GM12878 (cell line): ENCODE measurements around the gene CYTH3. TPM values are rescaled to one million over a fixed set of nuclear protein-coding genes. Genes with fewer than 3 reads are reported as not detected.

Experiments used
- CBFB ChIP-seq: IDR thresholded peaks from 2 replicates; pipeline ENCODE4 v1.6.1; 2016; ENCODE audit warnings: antibody characterized with exemption, low read depth
- GABPA ChIP-seq: IDR thresholded peaks from 2 replicates; pipeline ENCODE4 v1.6.1; 2014; ENCODE audit warnings: antibody characterized with exemption, low read depth, mild to moderate bottlenecking, inconsistent platforms
- NFYB ChIP-seq: IDR thresholded peaks from 2 replicates; pipeline ENCODE4 v1.6.1; 2011; ENCODE audit warnings: low read depth, mild to moderate bottlenecking, low read length, improper control_type of control experiment, moderate library complexity; ENCODE audit not compliant: insufficient read depth
- polyA plus RNA-seq, 11 experiments: library from polyadenylated mRNA; depleted of rRNA in 4 of 11; unstranded in 6 of 11; stranded (reverse) in 5 of 11; fragments of >200 nt; fragmentation: Nextera tagmentation in 4 of 11; fragmentation: Illumina TruSeq in 1 of 11; extraction: Ambion mirVana in 4 of 11; extraction: Trizol in 1 of 11; gene quantifications; 1 replicate in 1 of 11; 2 replicates in 10 of 11; pipeline versions ENCODE4 v1.2.1 to v1.2.3, GENCODE V29; 2011 to 2016; ENCODE audit warnings: inconsistent platforms in 2 of 11, missing spikeins in 2 of 11, low read depth in 1 of 11
- total RNA-seq, 4 experiments: library from RNA; depleted of rRNA in 3 of 4; stranded (reverse); fragments of >200 nt in 3 of 4; fragmentation: Illumina TruSeq in 1 of 4; extraction: Trizol in 1 of 4; gene quantifications; 2 replicates each; pipeline versions ENCODE4 v1.2.1 to v1.2.3, GENCODE V29; 2013 to 2021
- TF ChIP-seq, protein P1 (sequence below), 3 experiments: IDR thresholded peaks in 2 of 3; conservative IDR thresholded peaks in 1 of 3; 2 replicates each; pipeline ENCODE4 v1.5.1; 2011; ENCODE audit warnings: low read depth in 3 of 3, low read length in 3 of 3, mild to moderate bottlenecking in 3 of 3, control low read depth in 2 of 3, moderate library complexity in 2 of 3, inconsistent platforms in 1 of 3, mixed read lengths in 1 of 3; ENCODE audit not compliant: control insufficient read depth in 2 of 3, insufficient read depth in 1 of 3; ENCODE audit errors: extremely low read depth in 1 of 3
- TF ChIP-seq, protein P2 (sequence below): IDR thresholded peaks from 2 replicates; pipeline ENCODE4 v1.6.1; 2011; ENCODE audit warnings: borderline replicate concordance, low read depth, mild to moderate bottlenecking, moderate library complexity, low read length; ENCODE audit not compliant: insufficient read depth, poor library complexity, severe bottlenecking
- TF ChIP-seq, protein P3 (sequence below): fragments of 150-350 bp; IDR thresholded peaks from 2 replicates; pipeline ENCODE4 v1.6.1; 2016; ENCODE audit warnings: low read depth, low read length
- TF ChIP-seq, protein P4 (sequence below): IDR thresholded peaks from 2 replicates; pipeline ENCODE4 v1.6.1; 2012; ENCODE audit warnings: low read length, inconsistent platforms

The CYTH3 gene
- total and polyA plus RNA-seq, 10 of the 15 experiments (the other 5 are each of a cell fraction or from before 2014, with no cell fraction given) = 0.45 to 28.2 (median 15.7) TPM

DNA sequence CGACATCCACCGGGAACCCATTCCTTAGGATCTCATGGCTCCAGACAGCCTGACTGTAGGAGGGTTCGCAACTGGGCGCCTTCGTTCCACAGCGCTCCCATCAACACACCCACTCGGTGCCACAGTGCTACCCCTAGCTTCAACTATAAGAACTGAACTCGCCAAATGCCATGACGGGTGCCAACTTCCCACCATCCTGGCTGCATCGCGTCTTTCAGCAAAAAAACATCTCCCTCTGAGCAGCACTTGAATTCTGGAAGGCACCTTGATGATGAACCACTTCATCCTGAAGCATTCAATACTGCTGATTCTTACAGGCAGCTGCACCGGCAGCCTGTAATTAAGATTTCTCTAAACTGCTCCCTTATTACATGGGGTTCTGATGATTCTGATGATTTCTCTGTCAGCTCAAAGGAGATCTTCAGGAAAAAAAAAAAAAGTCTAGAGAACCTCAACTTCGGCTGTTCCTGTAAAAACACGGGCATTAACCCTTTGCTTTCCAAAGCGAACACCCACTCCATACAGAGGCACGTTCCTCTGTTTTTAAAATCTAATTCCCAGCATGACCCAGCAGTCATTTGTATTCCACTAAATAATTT lies 1.3 kb downstream of the CYTH3 start (continued):
- TF ChIP-seq, protein P1, sequence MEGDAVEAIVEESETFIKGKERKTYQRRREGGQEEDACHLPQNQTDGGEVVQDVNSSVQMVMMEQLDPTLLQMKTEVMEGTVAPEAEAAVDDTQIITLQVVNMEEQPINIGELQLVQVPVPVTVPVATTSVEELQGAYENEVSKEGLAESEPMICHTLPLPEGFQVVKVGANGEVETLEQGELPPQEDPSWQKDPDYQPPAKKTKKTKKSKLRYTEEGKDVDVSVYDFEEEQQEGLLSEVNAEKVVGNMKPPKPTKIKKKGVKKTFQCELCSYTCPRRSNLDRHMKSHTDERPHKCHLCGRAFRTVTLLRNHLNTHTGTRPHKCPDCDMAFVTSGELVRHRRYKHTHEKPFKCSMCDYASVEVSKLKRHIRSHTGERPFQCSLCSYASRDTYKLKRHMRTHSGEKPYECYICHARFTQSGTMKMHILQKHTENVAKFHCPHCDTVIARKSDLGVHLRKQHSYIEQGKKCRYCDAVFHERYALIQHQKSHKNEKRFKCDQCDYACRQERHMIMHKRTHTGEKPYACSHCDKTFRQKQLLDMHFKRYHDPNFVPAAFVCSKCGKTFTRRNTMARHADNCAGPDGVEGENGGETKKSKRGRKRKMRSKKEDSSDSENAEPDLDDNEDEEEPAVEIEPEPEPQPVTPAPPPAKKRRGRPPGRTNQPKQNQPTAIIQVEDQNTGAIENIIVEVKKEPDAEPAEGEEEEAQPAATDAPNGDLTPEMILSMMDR (IDR thresholded peaks at IDR 0.05 in 2 of 3, conservative IDR thresholded peaks at IDR 0.05 in 1 of 3; ENCODE audit: control insufficient read depth in 2 of 3, extremely low read depth in 1 of 3, insufficient read depth in 1 of 3, low read depth in 3 of 3, low read length in 3 of 3) = peak in 2 of 3 experiments; percentile 48 to 49; a peak in 2 of 6 replicates
- no peak for TF ChIP-seq CBFB
- no peak for TF ChIP-seq GABPA
- no peak for TF ChIP-seq NFYB
- TF ChIP-seq, protein P2, sequence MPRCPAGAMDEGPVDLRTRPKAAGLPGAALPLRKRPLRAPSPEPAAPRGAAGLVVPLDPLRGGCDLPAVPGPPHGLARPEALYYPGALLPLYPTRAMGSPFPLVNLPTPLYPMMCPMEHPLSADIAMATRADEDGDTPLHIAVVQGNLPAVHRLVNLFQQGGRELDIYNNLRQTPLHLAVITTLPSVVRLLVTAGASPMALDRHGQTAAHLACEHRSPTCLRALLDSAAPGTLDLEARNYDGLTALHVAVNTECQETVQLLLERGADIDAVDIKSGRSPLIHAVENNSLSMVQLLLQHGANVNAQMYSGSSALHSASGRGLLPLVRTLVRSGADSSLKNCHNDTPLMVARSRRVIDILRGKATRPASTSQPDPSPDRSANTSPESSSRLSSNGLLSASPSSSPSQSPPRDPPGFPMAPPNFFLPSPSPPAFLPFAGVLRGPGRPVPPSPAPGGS = no peak
- TF ChIP-seq, protein P3, sequence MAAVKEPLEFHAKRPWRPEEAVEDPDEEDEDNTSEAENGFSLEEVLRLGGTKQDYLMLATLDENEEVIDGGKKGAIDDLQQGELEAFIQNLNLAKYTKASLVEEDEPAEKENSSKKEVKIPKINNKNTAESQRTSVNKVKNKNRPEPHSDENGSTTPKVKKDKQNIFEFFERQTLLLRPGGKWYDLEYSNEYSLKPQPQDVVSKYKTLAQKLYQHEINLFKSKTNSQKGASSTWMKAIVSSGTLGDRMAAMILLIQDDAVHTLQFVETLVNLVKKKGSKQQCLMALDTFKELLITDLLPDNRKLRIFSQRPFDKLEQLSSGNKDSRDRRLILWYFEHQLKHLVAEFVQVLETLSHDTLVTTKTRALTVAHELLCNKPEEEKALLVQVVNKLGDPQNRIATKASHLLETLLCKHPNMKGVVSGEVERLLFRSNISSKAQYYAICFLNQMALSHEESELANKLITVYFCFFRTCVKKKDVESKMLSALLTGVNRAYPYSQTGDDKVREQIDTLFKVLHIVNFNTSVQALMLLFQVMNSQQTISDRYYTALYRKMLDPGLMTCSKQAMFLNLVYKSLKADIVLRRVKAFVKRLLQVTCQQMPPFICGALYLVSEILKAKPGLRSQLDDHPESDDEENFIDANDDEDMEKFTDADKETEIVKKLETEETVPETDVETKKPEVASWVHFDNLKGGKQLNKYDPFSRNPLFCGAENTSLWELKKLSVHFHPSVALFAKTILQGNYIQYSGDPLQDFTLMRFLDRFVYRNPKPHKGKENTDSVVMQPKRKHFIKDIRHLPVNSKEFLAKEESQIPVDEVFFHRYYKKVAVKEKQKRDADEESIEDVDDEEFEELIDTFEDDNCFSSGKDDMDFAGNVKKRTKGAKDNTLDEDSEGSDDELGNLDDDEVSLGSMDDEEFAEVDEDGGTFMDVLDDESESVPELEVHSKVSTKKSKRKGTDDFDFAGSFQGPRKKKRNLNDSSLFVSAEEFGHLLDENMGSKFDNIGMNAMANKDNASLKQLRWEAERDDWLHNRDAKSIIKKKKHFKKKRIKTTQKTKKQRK = no peak
- TF ChIP-seq, protein P4, sequence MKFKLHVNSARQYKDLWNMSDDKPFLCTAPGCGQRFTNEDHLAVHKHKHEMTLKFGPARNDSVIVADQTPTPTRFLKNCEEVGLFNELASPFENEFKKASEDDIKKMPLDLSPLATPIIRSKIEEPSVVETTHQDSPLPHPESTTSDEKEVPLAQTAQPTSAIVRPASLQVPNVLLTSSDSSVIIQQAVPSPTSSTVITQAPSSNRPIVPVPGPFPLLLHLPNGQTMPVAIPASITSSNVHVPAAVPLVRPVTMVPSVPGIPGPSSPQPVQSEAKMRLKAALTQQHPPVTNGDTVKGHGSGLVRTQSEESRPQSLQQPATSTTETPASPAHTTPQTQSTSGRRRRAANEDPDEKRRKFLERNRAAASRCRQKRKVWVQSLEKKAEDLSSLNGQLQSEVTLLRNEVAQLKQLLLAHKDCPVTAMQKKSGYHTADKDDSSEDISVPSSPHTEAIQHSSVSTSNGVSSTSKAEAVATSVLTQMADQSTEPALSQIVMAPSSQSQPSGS = no peak
